ENCODE results near the gene MRGPRD.

The MRGPRD gene

GRCh38 chr11:68970921-68971636 lies 9.7 kb downstream of the MRGPRD start:
- in situ Hi-C loops (cut with HindIII; ENCODE audit: low sequenced_read_pairs), result no loop called here

DNA sequence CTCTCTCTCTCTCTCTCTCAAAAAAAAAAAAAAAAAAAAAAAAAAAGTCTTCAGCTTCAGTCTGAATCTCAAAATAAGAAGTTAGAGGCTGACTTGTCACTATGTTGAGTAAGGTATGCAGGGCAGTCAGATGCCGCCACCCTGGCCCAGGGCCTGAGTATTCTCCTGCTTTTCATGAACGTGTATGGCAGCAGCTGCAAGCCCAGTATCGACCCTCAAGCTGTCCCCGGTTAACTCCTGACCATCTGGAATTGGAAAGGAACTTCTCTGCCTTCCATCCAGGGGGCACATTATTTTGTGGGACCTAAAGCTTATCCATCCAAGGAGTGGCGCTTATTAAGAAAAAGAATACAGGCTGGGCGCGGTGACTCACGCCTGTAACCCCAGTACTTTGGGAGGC lies 11.4 kb downstream of the MRGPRD start:
- in situ Hi-C loops (cut with HindIII; ENCODE audit: low sequenced_read_pairs), result no loop called here

DNA sequence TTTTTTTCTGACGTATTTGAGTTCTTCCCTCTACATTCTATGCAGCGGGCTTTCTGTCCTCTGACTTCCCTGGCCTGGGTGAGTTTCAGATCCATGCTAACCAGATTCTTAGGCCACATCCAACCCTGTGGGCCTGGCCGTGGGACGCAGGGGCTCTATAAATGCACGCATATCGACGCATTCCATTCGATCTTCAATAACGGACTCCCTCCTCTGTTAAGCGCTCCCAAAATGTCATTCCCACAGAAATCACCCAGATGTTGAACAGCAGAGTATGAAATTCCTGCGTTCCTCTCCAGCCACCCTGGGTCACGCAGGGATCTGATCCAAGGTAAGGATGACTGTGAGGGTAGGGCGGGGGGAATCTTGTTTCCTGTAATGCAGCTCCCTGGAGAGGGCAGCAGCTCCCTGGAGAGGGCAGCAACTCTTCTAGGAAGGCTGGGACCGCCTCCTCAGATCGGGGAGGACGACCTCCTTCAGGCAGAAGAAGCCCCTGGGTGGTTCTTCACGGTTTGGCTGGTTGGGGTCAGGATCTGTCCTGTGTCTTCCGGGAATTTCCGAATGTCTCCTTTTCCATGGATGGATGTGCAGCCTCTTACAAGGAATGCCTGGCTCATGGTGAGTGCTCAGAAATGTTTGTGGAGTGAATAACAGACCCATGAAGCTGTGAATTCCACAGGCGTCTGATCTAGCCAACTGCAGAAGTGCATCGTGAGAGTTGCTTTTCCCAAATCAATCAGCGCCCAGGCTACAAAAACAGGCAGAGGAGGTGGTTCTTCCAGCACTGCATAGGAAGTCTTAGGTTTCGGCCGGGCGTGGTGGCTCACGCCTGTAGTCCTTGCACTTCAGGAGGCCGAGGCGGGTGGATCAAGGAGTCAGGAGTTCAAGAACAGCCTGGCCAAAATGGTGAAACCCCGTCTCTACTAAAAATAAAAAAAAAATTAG lies 12.2 kb downstream of the MRGPRD start:
- in situ Hi-C loops (cut with HindIII; ENCODE audit: low sequenced_read_pairs), result no loop called here

GRCh38 chr11:68966894-68967780 lies 13.6 kb downstream of the MRGPRD start:
- in situ Hi-C loops (cut with HindIII; ENCODE audit: low sequenced_read_pairs), result no loop called here

DNA sequence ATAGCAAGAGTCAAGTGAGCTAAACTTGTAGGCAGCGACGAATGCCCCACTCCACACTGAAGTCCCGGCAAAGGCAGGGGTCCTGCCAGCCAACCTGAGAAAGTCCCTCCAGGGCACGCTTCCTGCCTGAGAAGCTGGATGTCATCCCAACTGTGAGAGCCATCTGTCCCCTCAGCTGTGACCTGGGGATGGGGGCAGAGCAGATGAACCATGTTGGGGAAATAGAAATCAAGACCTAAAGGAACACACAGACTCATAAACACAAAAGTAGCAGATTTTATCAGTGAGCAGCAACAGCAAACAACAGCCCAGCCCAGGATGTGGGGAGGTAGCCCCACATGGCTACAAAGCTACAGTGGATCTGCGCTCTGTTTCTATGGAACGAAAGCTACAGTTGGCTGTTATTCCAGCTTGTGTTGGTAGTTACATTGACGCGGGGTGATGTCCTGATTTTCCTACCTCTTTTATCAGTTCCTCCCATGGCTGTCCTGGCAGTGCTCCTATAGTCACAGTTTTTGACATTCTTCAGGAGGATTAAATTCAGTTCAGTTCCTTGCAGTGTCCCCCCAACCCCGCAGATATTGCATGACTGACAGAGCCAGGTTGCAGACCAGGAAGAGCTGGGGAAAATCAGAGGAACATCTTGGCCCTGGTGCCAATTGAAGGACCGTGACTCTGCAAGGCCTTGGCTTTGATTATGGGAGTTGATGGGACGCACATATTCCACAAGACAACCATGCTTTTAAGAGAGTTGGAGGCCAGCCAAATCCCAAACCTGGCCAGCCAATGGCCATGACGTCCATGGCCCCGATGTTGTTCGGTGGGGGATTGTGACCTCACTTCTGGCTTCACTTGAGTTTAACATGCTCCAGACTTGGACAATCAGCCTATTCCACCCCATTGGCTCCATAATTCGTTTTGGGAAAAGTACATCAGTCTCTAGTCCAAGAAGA lies 14.6 kb downstream of the MRGPRD start:
- in situ Hi-C loops (cut with HindIII; ENCODE audit: low sequenced_read_pairs), result no loop called here

GRCh38 chr11:68963779-68964178 lies 17.0 kb downstream of the MRGPRD start:
- in situ Hi-C loops (cut with HindIII; ENCODE audit: low sequenced_read_pairs), result no loop called here

- in situ Hi-C loops (cut with HindIII; ENCODE audit: low sequenced_read_pairs), result no loop called here
Observed at GRCh38 chr11:68962527-68963250, 18.1 kb downstream of the MRGPRD start.

GRCh38 chr11:68961245-68961644 lies 19.5 kb downstream of the MRGPRD start:
- in situ Hi-C loops (cut with HindIII; ENCODE audit: low sequenced_read_pairs), result no loop called here

- in situ Hi-C loops (cut with HindIII; ENCODE audit: low sequenced_read_pairs), result no loop called here
Observed at GRCh38 chr11:68960294-68961071, 20.3 kb downstream of the MRGPRD start.

DNA sequence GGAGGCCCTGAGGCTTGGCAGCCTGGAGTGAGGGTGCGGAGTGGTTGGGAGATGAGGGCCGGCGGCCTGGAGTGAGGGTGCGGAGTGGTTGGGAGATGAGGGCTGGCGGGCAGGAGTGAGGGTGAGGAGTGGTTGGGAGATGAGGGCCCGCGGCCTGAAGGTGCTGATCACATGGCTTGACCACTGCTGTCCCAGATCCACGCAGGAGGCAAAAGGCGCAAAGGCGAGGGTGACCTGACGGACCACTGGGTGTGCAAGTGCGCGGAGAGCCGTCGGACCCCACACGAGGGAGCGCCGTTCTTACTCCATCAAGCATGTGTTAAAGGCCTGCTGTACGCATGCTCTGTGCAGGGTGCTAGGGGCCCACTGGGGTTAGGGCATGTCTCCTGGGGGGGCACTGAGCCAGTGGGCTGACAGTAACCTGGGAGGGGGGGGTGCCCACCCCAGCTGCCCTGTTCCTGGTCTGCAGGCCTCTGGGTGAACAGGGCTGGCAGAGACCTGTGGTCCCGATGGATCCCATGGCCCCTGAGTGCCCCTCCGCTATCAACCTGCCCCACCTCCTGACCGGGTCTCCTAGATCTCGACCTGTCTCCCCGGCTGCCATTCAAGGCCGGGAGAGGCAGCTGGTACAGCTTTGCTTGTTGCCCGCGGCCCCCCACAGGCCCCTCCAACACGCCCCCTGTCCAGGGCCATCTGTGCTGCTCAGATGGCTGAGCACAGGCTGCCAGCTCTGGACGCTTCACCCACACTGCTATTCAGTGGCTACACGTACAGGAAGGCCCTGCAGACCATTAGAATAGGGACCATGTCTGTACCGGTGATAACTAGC lies 21.1 kb downstream of the MRGPRD start:
- in situ Hi-C loops (cut with HindIII; ENCODE audit: low sequenced_read_pairs), result no loop called here

GRCh38 chr11:68958211-68958610 lies 22.6 kb downstream of the MRGPRD start:
- in situ Hi-C loops (cut with HindIII; ENCODE audit: low sequenced_read_pairs), result no loop called here

DNA sequence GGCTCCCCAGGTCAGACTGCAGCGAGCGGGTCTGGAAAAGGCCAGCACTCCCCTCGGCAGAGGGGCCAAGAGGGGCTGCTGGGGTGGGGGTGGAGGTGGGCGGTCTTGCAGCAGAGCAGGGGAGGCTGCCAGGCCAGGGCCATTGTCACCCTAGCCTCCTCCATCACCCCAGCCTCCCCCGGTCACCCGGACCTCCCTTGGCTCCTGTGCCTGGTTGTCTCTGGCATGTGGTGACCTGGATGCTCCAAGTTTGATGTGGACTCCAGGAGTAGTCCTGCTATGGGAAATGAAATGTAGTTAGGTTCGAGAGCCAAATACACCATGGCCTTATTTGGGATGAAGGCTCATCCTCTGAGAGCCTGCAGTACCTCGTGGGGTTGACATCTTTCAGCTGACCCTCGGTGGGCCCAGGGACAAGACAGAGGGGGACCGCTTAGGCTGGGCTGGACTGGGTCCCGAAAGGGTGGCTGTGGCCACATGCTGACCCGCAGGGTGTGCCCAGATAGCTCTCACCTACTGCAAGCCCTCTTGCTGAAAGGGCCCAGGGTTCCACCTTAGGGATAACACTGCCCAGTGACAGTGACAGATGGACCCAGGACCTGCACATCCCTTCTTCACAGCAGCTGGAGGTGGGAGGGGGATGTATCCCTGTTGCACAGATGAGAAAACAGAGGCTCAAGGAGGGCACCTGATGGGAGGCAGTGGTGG lies 24.1 kb downstream of the MRGPRD start:
- in situ Hi-C loops (cut with HindIII; ENCODE audit: low sequenced_read_pairs), result no loop called here

- in situ Hi-C loops (cut with HindIII; ENCODE audit: low sequenced_read_pairs), result no loop called here
Observed at GRCh38 chr11:68956142-68956541, 24.6 kb downstream of the MRGPRD start.

DNA sequence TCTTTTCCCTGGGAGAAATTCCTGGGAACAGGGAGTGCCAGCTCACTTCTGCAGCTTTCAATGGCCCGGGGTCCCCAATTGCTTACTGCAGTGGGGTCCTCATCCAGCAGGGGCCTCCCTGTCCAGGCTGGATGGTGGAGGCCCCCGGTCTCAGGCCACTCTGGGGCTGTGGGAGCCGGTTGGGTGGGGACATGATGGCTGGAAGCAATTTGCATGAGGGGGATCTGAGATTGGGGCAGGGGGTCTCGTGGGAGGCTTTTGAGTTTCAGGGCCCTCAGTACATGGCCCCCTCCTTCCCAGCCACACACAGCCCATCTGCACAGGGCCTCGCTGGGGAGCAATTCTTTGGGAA lies 25.2 kb downstream of the MRGPRD start:
- in situ Hi-C loops (cut with HindIII; ENCODE audit: low sequenced_read_pairs), result no loop called here

DNA sequence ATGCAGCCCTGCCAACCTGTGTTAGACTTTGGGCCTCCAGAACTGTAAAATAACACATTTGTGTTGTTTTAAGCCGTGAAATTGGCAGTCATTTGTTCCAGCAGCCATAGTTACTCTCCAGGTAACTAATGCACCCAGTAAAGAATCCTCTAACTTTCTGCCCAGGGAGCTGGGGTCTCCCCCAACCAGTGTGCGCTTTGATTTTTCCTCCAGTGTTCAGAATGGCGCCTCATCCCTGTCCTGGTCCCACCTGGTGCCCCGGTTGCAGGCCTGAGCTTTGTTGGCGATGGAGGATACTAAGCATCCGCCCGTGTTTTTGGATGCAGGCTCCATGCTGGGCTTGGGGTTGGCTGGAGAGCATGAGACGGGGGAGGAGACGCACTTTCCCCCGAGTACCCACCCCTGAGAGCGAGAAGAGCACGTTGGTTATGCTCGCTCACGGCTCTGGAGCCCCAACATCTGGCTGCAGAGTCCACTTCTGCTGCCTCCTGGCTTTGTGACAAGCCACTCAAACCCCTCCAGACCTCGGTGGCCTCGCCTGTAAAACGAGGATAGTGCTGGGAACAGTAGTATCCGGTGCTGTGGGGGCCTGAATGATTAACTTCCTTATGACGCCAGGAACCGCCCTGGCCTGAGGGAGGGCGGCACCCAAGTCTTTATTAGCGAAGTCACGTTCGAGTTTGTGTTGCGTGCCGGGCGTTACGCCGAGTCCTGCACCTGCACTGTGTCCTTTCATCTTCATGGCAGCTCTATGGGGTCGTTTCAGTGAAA lies 25.8 kb downstream of the MRGPRD start:
- in situ Hi-C loops (cut with HindIII; ENCODE audit: low sequenced_read_pairs), result no loop called here

GRCh38 chr11:68950762-68951161 lies 30.0 kb downstream of the MRGPRD start:
- in situ Hi-C loops (cut with HindIII; ENCODE audit: low sequenced_read_pairs), result no loop called here
